SK-N-SH (cell line): Measurements from ENCODE around the gene FOXK1. TPM values are rescaled to one million over a fixed set of nuclear protein-coding genes. Genes with fewer than 3 reads are reported as not detected.

Experiments used
- CTCF ChIA-PET: fragments of 300-600, 350-600 bp; formaldehyde crosslinking; extraction: SDS; loops from one replicate; lab custom pipeline; 2021; lab: Yijun Ruan, JAX
- POLR2A ChIA-PET: fragments of 350-600 bp; sonication (Branson Sonifier 250); formaldehyde crosslinking; extraction: SDS; loops from one replicate; lab custom pipeline; 2020; ENCODE audit warnings: antibody characterized with exemption, inconsistent platforms; lab: Yijun Ruan, JAX
- DNase-seq: peaks from one replicate; pipeline ENCODE4 v3.0.0; 2012
- H2AFZ ChIP-seq: fragments of 200-600 bp; sonication (generic); 2 replicates; pipeline ENCODE4 v1.8.1; 2016; ENCODE audit warnings: antibody characterized with exemption, mild to moderate bottlenecking, low read depth
- H3F3A ChIP-seq: fragments of 200-600 bp; sonication (generic); replicated peaks from 2 replicates; pipeline ENCODE3; 2016; ENCODE audit warnings: antibody characterized with exemption, mild to moderate bottlenecking; ENCODE audit not compliant: insufficient read depth
- H3K27ac ChIP-seq, 2 experiments: fragments of 200-500 bp in 1 of 2; fragments of 200-600 bp in 1 of 2; sonication (Bioruptor generic) in 1 of 2; sonication (generic), shearing (Covaris generic) in 1 of 2; 2 replicates each; pipeline versions ENCODE4 v1.5.1 to v1.6.1; 2014 to 2016; ENCODE audit warnings: low read depth in 2 of 2, inconsistent platforms in 1 of 2, low read length in 1 of 2, mild to moderate bottlenecking in 1 of 2, mixed read lengths in 1 of 2
- H3K27me3 ChIP-seq: fragments of 200-600 bp; sonication (generic), shearing (Covaris generic); 2 replicates; pipeline ENCODE4 v1.6.1; 2016; ENCODE audit warnings: mixed run types; ENCODE audit not compliant: insufficient read depth
- H3K36me3 ChIP-seq, 2 experiments: fragments of 200-500 bp in 1 of 2; fragments of 200-600 bp in 1 of 2; sonication (Bioruptor generic) in 1 of 2; sonication (generic) in 1 of 2; replicated peaks in 1 of 2; 2 replicates each; pipeline versions ENCODE3 to v1.5.1; 2014 to 2016; ENCODE audit warnings: low read length in 1 of 2, mild to moderate bottlenecking in 1 of 2; ENCODE audit not compliant: insufficient read depth in 2 of 2, control insufficient read depth in 1 of 2
- H3K4me1 ChIP-seq, 2 experiments: fragments of 200-500 bp in 1 of 2; fragments of 200-600 bp in 1 of 2; sonication (Bioruptor generic) in 1 of 2; sonication (generic), shearing (Covaris generic) in 1 of 2; 2 replicates each; pipeline versions ENCODE4 v1.5.1 to v1.6.1; 2014 to 2016; ENCODE audit warnings: low read depth in 1 of 2, low read length in 1 of 2, mixed run types in 1 of 2; ENCODE audit not compliant: insufficient read depth in 2 of 2, control insufficient read depth in 1 of 2
- H3K4me2 ChIP-seq: fragments of 200-600 bp; sonication (generic), shearing (Covaris generic); 2 replicates; pipeline ENCODE4 v1.6.1; 2017; ENCODE audit warnings: mixed run types
- H3K4me3 ChIP-seq, 2 experiments: fragments of 200-500 bp in 1 of 2; fragments of 200-600 bp in 1 of 2; sonication (Bioruptor generic) in 1 of 2; sonication (generic), shearing (Covaris generic) in 1 of 2; 2 replicates each; pipeline versions ENCODE4 v1.5.1 to v1.8.1; 2014 to 2016; ENCODE audit warnings: low read depth in 2 of 2, inconsistent platforms in 1 of 2, low read length in 1 of 2, mild to moderate bottlenecking in 1 of 2, mixed read lengths in 1 of 2, moderate library complexity in 1 of 2
- H3K79me2 ChIP-seq: fragments of 200-600 bp; sonication (generic); 2 replicates; pipeline ENCODE4 v1.8.1; 2017; ENCODE audit warnings: mild to moderate bottlenecking; ENCODE audit not compliant: insufficient read depth
- H3K9ac ChIP-seq: fragments of 200-600 bp; sonication (generic); 2 replicates; pipeline ENCODE4 v1.6.1; 2017; ENCODE audit warnings: mixed run types
- H3K9me2 ChIP-seq: fragments of 200-600 bp; sonication (generic); 2 replicates; pipeline ENCODE4 v1.6.1; 2017; ENCODE audit warnings: mixed run types
- H3K9me3 ChIP-seq: fragments of 200-600 bp; sonication (generic); 2 replicates; pipeline ENCODE4 v1.6.1; 2017; ENCODE audit warnings: mixed run types, mild to moderate bottlenecking, moderate library complexity
- H4K20me1 ChIP-seq: fragments of 200-600 bp; sonication (generic); 2 replicates; pipeline ENCODE4 v1.6.1; 2017; ENCODE audit warnings: mild to moderate bottlenecking, mixed run types; ENCODE audit not compliant: insufficient read depth
- FOSL2 ChIP-seq: IDR thresholded peaks from 2 replicates; pipeline ENCODE4 v1.4.0; 2012; ENCODE audit warnings: low read depth, mild to moderate bottlenecking, moderate library complexity, borderline replicate concordance
- FOXM1 ChIP-seq: IDR thresholded peaks from 2 replicates; pipeline ENCODE4 v1.4.0; 2012; ENCODE audit warnings: low read depth, mild to moderate bottlenecking
- GATA2 ChIP-seq: sonication (generic); formaldehyde crosslinking; IDR thresholded peaks from 2 replicates; pipeline ENCODE4 v1.5.0; 2020; ENCODE audit warnings: mild to moderate bottlenecking, missing genetic modification reagents
- JUND ChIP-seq: IDR thresholded peaks from 2 replicates; pipeline ENCODE4 v1.4.0; 2012
- MEF2A ChIP-seq: IDR thresholded peaks from 2 replicates; pipeline ENCODE4 v1.4.0; 2012; ENCODE audit warnings: low read depth, borderline replicate concordance
- MXI1 ChIP-seq: IDR thresholded peaks from 2 replicates; pipeline ENCODE4 v1.6.1; 2012; ENCODE audit warnings: mild to moderate bottlenecking, low read depth, low read length, improper control_type of control experiment
- NRF1 ChIP-seq: IDR thresholded peaks from 2 replicates; pipeline ENCODE4 v1.6.1; 2012; ENCODE audit warnings: low read depth, mild to moderate bottlenecking, low read length
- RFX5 ChIP-seq: IDR thresholded peaks from 2 replicates; pipeline ENCODE4 v1.6.1; 2012; ENCODE audit warnings: mild to moderate bottlenecking, improper control_type of control experiment, low read length
- RXRA ChIP-seq: IDR thresholded peaks from 2 replicates; pipeline ENCODE4 v1.4.0; 2012; ENCODE audit warnings: low read depth, mild to moderate bottlenecking, borderline replicate concordance
- SIN3A ChIP-seq: IDR thresholded peaks from 2 replicates; pipeline ENCODE4 v1.6.1; 2012; ENCODE audit warnings: low read depth, mild to moderate bottlenecking, low read length, moderate library complexity, borderline replicate concordance
- SMC3 ChIP-seq: IDR thresholded peaks from 2 replicates; pipeline ENCODE4 v1.6.1; 2012; ENCODE audit warnings: low read depth, low read length, improper control_type of control experiment
- TAF1 ChIP-seq: IDR thresholded peaks from 2 replicates; pipeline ENCODE4 v1.6.1; 2012; ENCODE audit warnings: low read depth, mild to moderate bottlenecking, low read length, moderate library complexity, borderline replicate concordance
- YY1 ChIP-seq: IDR thresholded peaks from 2 replicates; pipeline ENCODE4 v1.4.0; 2012; ENCODE audit warnings: low read depth, mild to moderate bottlenecking
- WGBS: methylation state at CpG from one replicate; pipeline ENCODE4 v1.1.6; 2017; ENCODE audit warnings: low lambda C conversion rate; 5-methylcytosine and 5-hydroxymethylcytosine counted together
- polyA plus RNA-seq, 3 experiments: library from polyadenylated mRNA; depleted of rRNA; stranded (reverse); fragments of >200 nt; gene quantifications; 2 replicates each; pipeline ENCODE4 v1.2.3, GENCODE V29; 2012
- TF ChIP-seq, protein P1 (sequence below): fragments of 200-600 bp; sonication (generic); IDR thresholded peaks from 2 replicates; pipeline ENCODE4 v1.6.1; 2017; ENCODE audit warnings: antibody characterized with exemption, mild to moderate bottlenecking, moderate library complexity
- TF ChIP-seq, protein P2 (sequence below): fragments of 150-350 bp; IDR thresholded peaks from 2 replicates; pipeline ENCODE4 v1.6.1; 2017; ENCODE audit warnings: antibody characterized with exemption, low read length, low read depth, borderline replicate concordance

FOXK1 gene
- polyA plus RNA-seq, 1 of the 3 experiments (the other 2 are of a cell fraction): 4.7 TPM

DNA sequence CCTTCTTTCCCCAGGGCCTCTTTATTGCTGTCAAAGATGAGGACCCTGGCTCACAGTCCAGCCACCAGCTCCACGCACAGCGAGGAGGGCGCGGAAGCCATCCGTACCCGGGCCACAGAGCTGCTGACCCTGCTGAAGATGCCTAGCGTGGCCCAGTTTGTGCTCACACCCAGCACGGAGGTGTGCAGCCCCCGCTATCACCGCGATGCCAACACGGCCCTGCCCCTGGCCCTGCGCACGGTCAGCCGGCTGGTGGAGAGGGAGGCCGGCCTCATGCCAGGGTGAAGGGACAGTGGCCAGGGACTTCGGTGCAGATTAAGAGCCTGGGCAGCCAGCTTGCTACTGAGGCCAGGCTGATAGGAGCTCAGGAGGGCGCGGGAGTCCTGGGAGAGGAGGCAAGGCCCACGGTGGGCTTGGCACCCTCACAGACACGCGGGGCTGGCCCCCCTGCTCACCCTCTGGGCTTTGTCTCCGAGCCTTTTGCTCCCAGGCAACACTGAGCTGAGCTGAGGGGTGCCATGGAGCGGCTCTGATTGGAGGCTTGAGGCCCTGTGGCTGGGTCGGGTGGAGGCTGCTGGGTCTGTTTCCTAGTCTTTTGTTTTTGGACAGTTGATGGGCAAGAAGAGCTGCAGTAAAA lies 109.1 kb downstream of the FOXK1 start:
- no peaks in the 10 kb centered on the region for H3K9me3 ChIP-seq
- no peak overlapping the region for H3K9ac ChIP-seq
- TF ChIP-seq YY1 (no peak), NRF1 (no peak), MEF2A (no peak), RFX5 (no peak), TAF1 (no peak), FOXM1 (no peak)
- TF ChIP-seq, protein P1, sequence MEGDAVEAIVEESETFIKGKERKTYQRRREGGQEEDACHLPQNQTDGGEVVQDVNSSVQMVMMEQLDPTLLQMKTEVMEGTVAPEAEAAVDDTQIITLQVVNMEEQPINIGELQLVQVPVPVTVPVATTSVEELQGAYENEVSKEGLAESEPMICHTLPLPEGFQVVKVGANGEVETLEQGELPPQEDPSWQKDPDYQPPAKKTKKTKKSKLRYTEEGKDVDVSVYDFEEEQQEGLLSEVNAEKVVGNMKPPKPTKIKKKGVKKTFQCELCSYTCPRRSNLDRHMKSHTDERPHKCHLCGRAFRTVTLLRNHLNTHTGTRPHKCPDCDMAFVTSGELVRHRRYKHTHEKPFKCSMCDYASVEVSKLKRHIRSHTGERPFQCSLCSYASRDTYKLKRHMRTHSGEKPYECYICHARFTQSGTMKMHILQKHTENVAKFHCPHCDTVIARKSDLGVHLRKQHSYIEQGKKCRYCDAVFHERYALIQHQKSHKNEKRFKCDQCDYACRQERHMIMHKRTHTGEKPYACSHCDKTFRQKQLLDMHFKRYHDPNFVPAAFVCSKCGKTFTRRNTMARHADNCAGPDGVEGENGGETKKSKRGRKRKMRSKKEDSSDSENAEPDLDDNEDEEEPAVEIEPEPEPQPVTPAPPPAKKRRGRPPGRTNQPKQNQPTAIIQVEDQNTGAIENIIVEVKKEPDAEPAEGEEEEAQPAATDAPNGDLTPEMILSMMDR: no peak
- TF ChIP-seq, protein P2, sequence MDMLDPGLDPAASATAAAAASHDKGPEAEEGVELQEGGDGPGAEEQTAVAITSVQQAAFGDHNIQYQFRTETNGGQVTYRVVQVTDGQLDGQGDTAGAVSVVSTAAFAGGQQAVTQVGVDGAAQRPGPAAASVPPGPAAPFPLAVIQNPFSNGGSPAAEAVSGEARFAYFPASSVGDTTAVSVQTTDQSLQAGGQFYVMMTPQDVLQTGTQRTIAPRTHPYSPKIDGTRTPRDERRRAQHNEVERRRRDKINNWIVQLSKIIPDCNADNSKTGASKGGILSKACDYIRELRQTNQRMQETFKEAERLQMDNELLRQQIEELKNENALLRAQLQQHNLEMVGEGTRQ: no peak
- H2AFZ ChIP-seq: no peak overlapping the region
- no peaks in the 10 kb centered on the region for H3F3A ChIP-seq
- H3K36me3 ChIP-seq: peaks cover 21 to 57% of the 10 kb centered on the region in 2 experiments
- ChIA-PET CTCF (interaction anchor here (1.0 to 5.2 kb wide), 8 partner anchors 9 to 294 kb away, joined by 4 to 31 read pairs (median 5); partner anchors contain the start of genes AP5Z1 and RADIL), POLR2A (no interaction called here)
- no peaks in the 10 kb centered on the region for H3K4me1 ChIP-seq
- no peaks in the 10 kb centered on the region for H3K9me2 ChIP-seq
- DNase-seq: no peak
- H3K79me2 ChIP-seq: no peaks in the 10 kb centered on the region
- no peaks in the 10 kb centered on the region for H3K27me3 ChIP-seq
- H3K4me3 ChIP-seq: no peak overlapping the region
- H4K20me1 ChIP-seq: no peaks in the 10 kb centered on the region
- 96% methylated on average over 23 of the region's 25 CpGs for WGBS
- H3K27ac ChIP-seq: no peak overlapping the region
- H3K4me2 ChIP-seq: no peak overlapping the region

GRCh38 chr7:4791738-4792536 lies 109.8 kb downstream of the FOXK1 start:
- ChIA-PET POLR2A (no interaction called here), CTCF (interaction anchor here (1.0 to 5.2 kb wide), 11 partner anchors 10 to 383 kb away, joined by 3 to 31 read pairs (median 5); partner anchors contain the start of genes AP5Z1 and RADIL)
- H2AFZ ChIP-seq: no peak overlapping the region
- H3K9ac ChIP-seq: no peak overlapping the region
- no peaks in the 10 kb centered on the region for H3K79me2 ChIP-seq
- no peaks in the 10 kb centered on the region for H3F3A ChIP-seq
- TF ChIP-seq, protein P1: peak; percentile 61
- TF ChIP-seq RXRA (no peak), MXI1 (no peak), JUND (no peak), MEF2A (no peak), YY1 (no peak), FOSL2 (no peak), SMC3 (0 out of 2 replicates have a peak, but pooled peaks have one; percentile 13), GATA2 (CRISPR knock-in tag) (no peak), SIN3A (no peak)
- H3K4me1 ChIP-seq: no peaks in the 10 kb centered on the region
- no peaks in the 10 kb centered on the region for H4K20me1 ChIP-seq
- H3K4me2 ChIP-seq: no peak overlapping the region
- no peaks in the 10 kb centered on the region for H3K27me3 ChIP-seq
- WGBS: 90% methylated on average over 35 of the region's 50 CpGs
- no peak overlapping the region for H3K27ac ChIP-seq
- no peaks in the 10 kb centered on the region for H3K9me3 ChIP-seq
- H3K9me2 ChIP-seq: no peaks in the 10 kb centered on the region
- DNase-seq: peak; percentile 96
- no peak overlapping the region; a peak in 1 of 4 replicates for H3K4me3 ChIP-seq
- peaks cover 15 to 55% of the 10 kb centered on the region in 2 experiments for H3K36me3 ChIP-seq
